ENCODE results near the gene SLU7. TPM values are rescaled to one million over a fixed set of nuclear protein-coding genes. Genes with fewer than 3 reads are reported as not detected.

Gene SLU7
- total RNA-seq, 4 donors from 2014 or later: 26.6 to 90.0 (median 52.4) TPM

- H3K27me3 ChIP-seq: no peaks in the 10 kb centered on the region
- no peaks in the 10 kb centered on the region for H3K36me3 ChIP-seq
- H3K9me3 ChIP-seq: no peaks in the 10 kb centered on the region
- intact Hi-C loops (cut with DNase I; ENCODE audit: low total_unique reads): no loop called here
- H3K27ac ChIP-seq: peak within 1 kb of the TSS; percentile 82 to 92
- no peaks in the 10 kb centered on the region for H3K4me1 ChIP-seq
- peak within 1 kb of the TSS; percentile 55 to 74 for H3K4me3 ChIP-seq
- TF ChIP-seq CTCF (IDR thresholded peaks at IDR 0.05) (no peak), POLR2A (IDR thresholded peaks at IDR 0.05) (peak; percentile 87 to 95)
- peak; percentile 89 to 90 for DNase-seq
These were observed 19.2 kb downstream of the SLU7 start, which contains the start of gene FAM200C for GRCh38 chr5:160399402-160400353. Gene FAM200C (minus strand): TSS chr5:160400054. CDS start chr5:160395490, 4,564 bp downstream.

GRCh38 chr5:160398806-160399205 lies 20.1 kb downstream of the SLU7 start:
- H3K4me1 ChIP-seq: no peaks in the 10 kb centered on the region
- no peak for DNase-seq
- intact Hi-C loops (cut with DNase I; ENCODE audit: low total_unique reads): no loop called here
- H3K4me3 ChIP-seq: peak overlapping the region; percentile 55 to 74
- no peaks in the 10 kb centered on the region for H3K9me3 ChIP-seq
- H3K27me3 ChIP-seq: no peaks in the 10 kb centered on the region
- TF ChIP-seq CTCF (IDR thresholded peaks at IDR 0.05) (no peak), POLR2A (IDR thresholded peaks at IDR 0.05) (no peak)
- H3K27ac ChIP-seq: peak overlapping the region in 1 of 2 donors; percentile 82
- no peaks in the 10 kb centered on the region for H3K36me3 ChIP-seq

GRCh38 chr5:160397492-160397891 lies 21.4 kb downstream of the SLU7 start:
- no peak for DNase-seq
- H3K4me3 ChIP-seq: no peak overlapping the region
- intact Hi-C loops (cut with DNase I; ENCODE audit: low total_unique reads): no loop called here
- TF ChIP-seq POLR2A (IDR thresholded peaks at IDR 0.05) (no peak), CTCF (IDR thresholded peaks at IDR 0.05) (no peak)
- H3K27me3 ChIP-seq: no peaks in the 10 kb centered on the region
- H3K9me3 ChIP-seq: no peaks in the 10 kb centered on the region
- H3K4me1 ChIP-seq: no peaks in the 10 kb centered on the region
- no peak overlapping the region for H3K27ac ChIP-seq
- H3K36me3 ChIP-seq: no peaks in the 10 kb centered on the region

- no peaks in the 10 kb centered on the region for H3K36me3 ChIP-seq
- H3K4me1 ChIP-seq: no peaks in the 10 kb centered on the region
- H3K27ac ChIP-seq: no peak overlapping the region
- no peak overlapping the region for H3K4me3 ChIP-seq
- no peak for TF ChIP-seq POLR2A (IDR thresholded peaks at IDR 0.05)
- TF ChIP-seq CTCF (IDR thresholded peaks at IDR 0.05): no peak
- no peak for DNase-seq
- no peaks in the 10 kb centered on the region for H3K27me3 ChIP-seq
- intact Hi-C loops (cut with DNase I; ENCODE audit: low total_unique reads): no loop called here
- no peaks in the 10 kb centered on the region for H3K9me3 ChIP-seq
These were observed 23.8 kb downstream of the SLU7 start for GRCh38 chr5:160395111-160395510.
